HEK293 (cell line): Measurements from ENCODE around the gene TTC22.

Source experiments
- CTCF ChIA-PET: fragments of 350-600 bp; formaldehyde crosslinking; extraction: SDS; loops from one replicate; lab custom pipeline; 2021; ENCODE audit warnings: antibody characterized with exemption; lab: Yijun Ruan, JAX
- POLR2A ChIA-PET: fragments of 300-600 bp; formaldehyde crosslinking; extraction: SDS; loops from one replicate; lab custom pipeline; 2020; ENCODE audit warnings: antibody characterized with exemption, inconsistent platforms; lab: Yijun Ruan, JAX
- H3K27ac ChIP-seq: fragments of 200-500 bp; sonication (Bioruptor generic); 2 replicates; pipeline ENCODE4 v1.5.1; 2014; ENCODE audit warnings: low read depth, low read length, control low read depth, inconsistent platforms; ENCODE audit errors: extremely low read depth
- H3K36me3 ChIP-seq, 2 experiments: fragments of 200-500 bp in 1 of 2; sonication (Bioruptor generic) in 1 of 2; 1 replicate in 1 of 2; 2 replicates in 1 of 2; pipeline ENCODE4 v1.5.1; 2014 to 2017; ENCODE audit warnings: inconsistent platforms in 2 of 2, low read length in 2 of 2; ENCODE audit not compliant: control insufficient read depth in 2 of 2, insufficient read depth in 1 of 2
- H3K4me1 ChIP-seq: fragments of 200-500 bp; sonication (Bioruptor generic); 2 replicates; pipeline ENCODE4 v1.5.1; 2014; ENCODE audit warnings: mild to moderate bottlenecking, low read length, inconsistent platforms; ENCODE audit not compliant: control insufficient read depth, insufficient read depth
- H3K4me3 ChIP-seq: 2 replicates; pipeline ENCODE4 v1.5.1; 2011; ENCODE audit warnings: low read depth, mild to moderate bottlenecking, control low read depth, low read length, moderate library complexity
- H3K9me3 ChIP-seq: fragments of 200-500 bp; sonication (Bioruptor generic); 2 replicates; pipeline ENCODE4 v1.5.1; 2014; ENCODE audit warnings: low read depth, low read length, inconsistent platforms; ENCODE audit not compliant: control insufficient read depth, insufficient read depth
- ATF2 ChIP-seq: fragments of 450-650 bp; formaldehyde crosslinking; IDR thresholded peaks from 2 replicates; pipeline ENCODE4 v1.5.1; 2016; ENCODE audit warnings: missing biosample characterization, missing genetic modification characterization, low read depth
- FEZF1 ChIP-seq: fragments of 450-650 bp; formaldehyde crosslinking; IDR thresholded peaks from 2 replicates; pipeline ENCODE4 v1.5.1; 2016; ENCODE audit warnings: missing biosample characterization, missing genetic modification characterization
- HOXC10 ChIP-seq: sonication (generic); formaldehyde crosslinking; IDR thresholded peaks from 2 replicates; pipeline ENCODE4 v1.8.1; 2023; ENCODE audit warnings: mild to moderate bottlenecking, missing genetic modification reagents
- KLF1 ChIP-seq: fragments of 450-650 bp; formaldehyde crosslinking; IDR thresholded peaks from 2 replicates; pipeline ENCODE4 v1.5.1; 2016; ENCODE audit warnings: missing biosample characterization, missing genetic modification characterization
- KLF8 ChIP-seq: fragments of 450-650 bp; formaldehyde crosslinking; IDR thresholded peaks from 2 replicates; pipeline ENCODE4 v1.5.1; 2016; ENCODE audit warnings: missing biosample characterization, missing genetic modification characterization
- MZF1 ChIP-seq: fragments of 450-650 bp; formaldehyde crosslinking; IDR thresholded peaks from 2 replicates; pipeline ENCODE4 v1.5.1; 2017; ENCODE audit warnings: missing biosample characterization, missing genetic modification characterization, borderline replicate concordance
- PATZ1 ChIP-seq: fragments of 450-650 bp; formaldehyde crosslinking; IDR thresholded peaks from 2 replicates; pipeline ENCODE4 v1.5.1; 2016; ENCODE audit warnings: missing biosample characterization, missing genetic modification characterization
- YY1 ChIP-seq: fragments of 450-650 bp; formaldehyde crosslinking; IDR thresholded peaks from 2 replicates; pipeline ENCODE4 v1.5.1; 2018; ENCODE audit warnings: missing biosample characterization, missing genetic modification characterization
- ZBTB20 ChIP-seq: fragments of 450-650 bp; formaldehyde crosslinking; IDR thresholded peaks from 2 replicates; pipeline ENCODE4 v1.5.1; 2016; ENCODE audit warnings: missing biosample characterization, missing genetic modification characterization
- ZFP69B ChIP-seq: fragments of 450-650 bp; formaldehyde crosslinking; IDR thresholded peaks from 2 replicates; pipeline ENCODE4 v1.5.1; 2016; ENCODE audit warnings: missing biosample characterization, missing genetic modification characterization
- ZNF138 ChIP-seq: fragments of 450-650 bp; formaldehyde crosslinking; IDR thresholded peaks from 2 replicates; pipeline ENCODE4 v1.5.1; 2016; ENCODE audit warnings: missing biosample characterization, missing genetic modification characterization, borderline replicate concordance
- ZNF274 ChIP-seq, 2 experiments: fragments of 200-500 bp in 1 of 2; fragments of 450-650 bp in 1 of 2; sonication (Bioruptor generic) in 1 of 2; formaldehyde crosslinking in 1 of 2; IDR thresholded peaks; 2 replicates each; pipeline versions ENCODE4 v1.5.1 to v1.6.1; 2014 to 2016; ENCODE audit warnings: borderline replicate concordance in 1 of 2, inconsistent platforms in 1 of 2, low read length in 1 of 2, missing biosample characterization in 1 of 2, missing genetic modification characterization in 1 of 2
- ZNF280D ChIP-seq: fragments of 450-650 bp; formaldehyde crosslinking; IDR thresholded peaks from 2 replicates; pipeline ENCODE4 v1.5.1; 2016; ENCODE audit warnings: missing biosample characterization, missing genetic modification characterization
- ZNF311 ChIP-seq: fragments of 450-650 bp; formaldehyde crosslinking; IDR thresholded peaks from 2 replicates; pipeline ENCODE4 v1.5.1; 2017; ENCODE audit warnings: missing biosample characterization, missing genetic modification characterization, borderline replicate concordance
- ZNF366 ChIP-seq: fragments of 450-650 bp; formaldehyde crosslinking; conservative IDR thresholded peaks from 2 replicates; pipeline ENCODE4 v1.5.1; 2016; ENCODE audit warnings: missing biosample characterization, missing genetic modification characterization
- ZNF48 ChIP-seq: fragments of 450-650 bp; formaldehyde crosslinking; IDR thresholded peaks from 2 replicates; pipeline ENCODE4 v1.5.1; 2016; ENCODE audit warnings: missing biosample characterization, missing genetic modification characterization
- ZNF571 ChIP-seq: fragments of 450-650 bp; formaldehyde crosslinking; IDR thresholded peaks from 2 replicates; pipeline ENCODE4 v1.5.0; 2017; ENCODE audit warnings: missing biosample characterization, missing genetic modification characterization
- ZNF610 ChIP-seq: fragments of 450-650 bp; formaldehyde crosslinking; IDR thresholded peaks from 2 replicates; pipeline ENCODE4 v1.5.1; 2016; ENCODE audit warnings: missing biosample characterization, missing genetic modification characterization, borderline replicate concordance
- ZNF776 ChIP-seq: fragments of 450-650 bp; formaldehyde crosslinking; IDR thresholded peaks from 2 replicates; pipeline ENCODE4 v1.5.0; 2017; ENCODE audit warnings: missing biosample characterization, missing genetic modification characterization, borderline replicate concordance
- ZNF777 ChIP-seq: fragments of 450-650 bp; formaldehyde crosslinking; IDR thresholded peaks from 2 replicates; pipeline ENCODE4 v1.5.1; 2017; ENCODE audit warnings: missing biosample characterization, missing genetic modification characterization, borderline replicate concordance
- ZSCAN16 ChIP-seq: fragments of 450-650 bp; formaldehyde crosslinking; IDR thresholded peaks from 2 replicates; pipeline ENCODE4 v1.5.1; 2016; ENCODE audit warnings: missing biosample characterization, missing genetic modification characterization
- TF ChIP-seq, protein P1 (sequence below): fragments of 450-650 bp; formaldehyde crosslinking; IDR thresholded peaks from 2 replicates; pipeline ENCODE4 v1.5.1; 2016; ENCODE audit warnings: missing biosample characterization, missing genetic modification characterization

The TTC22 gene

GRCh38 chr1:54819733-54820132 lies 18.6 kb upstream of the TTC22 start:
- ChIA-PET CTCF (interaction anchor here (0.7 to 1.3 kb wide), 2 partner anchors 10 to 1111 kb away, joined by 4 read pairs; no protein-coding TSS in a partner anchor), POLR2A (no interaction called here)
- no peaks in the 10 kb centered on the region for H3K36me3 ChIP-seq
- H3K4me1 ChIP-seq: no peaks in the 10 kb centered on the region
- H3K9me3 ChIP-seq: no peaks in the 10 kb centered on the region
- H3K4me3 ChIP-seq: no peak overlapping the region
- no peak for TF ChIP-seq ZNF138 (tag by site-specific recombination)
- no peak for TF ChIP-seq ZNF610 (tag by site-specific recombination)
- no peak for TF ChIP-seq ZNF48 (tag by site-specific recombination)
- TF ChIP-seq ZNF366: peak; percentile 85
- no peak overlapping the region for H3K27ac ChIP-seq

DNA sequence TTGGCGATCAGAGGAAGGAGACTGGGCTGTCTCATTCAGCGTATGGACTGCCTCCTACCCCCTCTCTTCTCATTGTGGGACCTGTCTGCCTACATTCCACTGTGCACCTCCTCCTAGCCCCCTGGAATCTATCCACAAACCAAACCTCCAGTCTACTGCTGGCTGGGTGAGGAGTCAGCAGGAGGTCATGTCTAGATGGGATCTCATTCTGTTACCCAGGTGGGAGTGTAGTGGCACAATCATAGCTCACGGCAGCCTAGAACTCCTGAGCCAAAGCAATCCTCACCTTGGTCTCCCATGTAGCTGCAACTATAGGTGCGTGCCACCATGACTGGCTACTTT lies 18.0 kb upstream of the TTC22 start:
- TF ChIP-seq ZFP69B (tag by site-specific recombination): no peak
- TF ChIP-seq, protein P1, sequence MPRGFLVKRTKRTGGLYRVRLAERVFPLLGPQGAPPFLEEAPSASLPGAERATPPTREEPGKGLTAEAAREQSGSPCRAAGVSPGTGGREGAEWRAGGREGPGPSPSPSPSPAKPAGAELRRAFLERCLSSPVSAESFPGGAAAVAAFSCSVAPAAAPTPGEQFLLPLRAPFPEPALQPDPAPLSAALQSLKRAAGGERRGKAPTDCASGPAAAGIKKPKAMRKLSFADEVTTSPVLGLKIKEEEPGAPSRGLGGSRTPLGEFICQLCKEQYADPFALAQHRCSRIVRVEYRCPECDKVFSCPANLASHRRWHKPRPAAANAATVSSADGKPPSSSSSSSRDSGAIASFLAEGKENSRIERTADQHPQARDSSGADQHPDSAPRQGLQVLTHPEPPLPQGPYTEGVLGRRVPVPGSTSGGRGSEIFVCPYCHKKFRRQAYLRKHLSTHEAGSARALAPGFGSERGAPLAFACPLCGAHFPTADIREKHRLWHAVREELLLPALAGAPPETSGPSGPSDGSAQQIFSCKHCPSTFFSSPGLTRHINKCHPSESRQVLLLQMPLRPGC: no peak
- no peak for TF ChIP-seq MZF1 (tag by site-specific recombination)
- no peak for TF ChIP-seq FEZF1 (tag by site-specific recombination)
- TF ChIP-seq KLF1: no peak
- no peak for TF ChIP-seq KLF8 (tag by site-specific recombination)
- no peak for TF ChIP-seq ZSCAN16
- TF ChIP-seq ZNF776: no peak
- no peak for TF ChIP-seq ATF2 (tag by site-specific recombination)
- no peak for TF ChIP-seq ZNF274 (IDR thresholded peaks at IDR 0.05; ENCODE audit: low read length)
- no peak for TF ChIP-seq ZNF274 (tag by site-specific recombination; IDR thresholded peaks at IDR 0.05; ENCODE audit: borderline replicate concordance)
- no peak for TF ChIP-seq ZNF311
- TF ChIP-seq ZNF777: no peak
- no peak for TF ChIP-seq HOXC10 (CRISPR knock-in tag)
- TF ChIP-seq ZNF571: no peak
- no peak for TF ChIP-seq PATZ1
- TF ChIP-seq ZBTB20 (tag by site-specific recombination): no peak
- no peak for TF ChIP-seq ZNF280D (tag by site-specific recombination)
- TF ChIP-seq YY1 (tag by site-specific recombination): no peak
- Histone ChIP-seq H3K36me3 (no peaks in the 10 kb centered on the region), H3K4me3 (no peak overlapping the region), H3K4me1 (no peaks in the 10 kb centered on the region), H3K27ac (no peak overlapping the region), H3K9me3 (no peaks in the 10 kb centered on the region)
- POLR2A ChIA-PET: no interaction called here
- CTCF ChIA-PET: interaction anchor here (0.7 to 1.3 kb wide), 2 partner anchors 9 to 203 kb away, joined by 4 to 5 read pairs; no protein-coding TSS in a partner anchor
